DMS 273 (cell line): Measurements from ENCODE around the gene COPG2.
"Not testable (repeated sequence)": the region's sequence is repeated elsewhere in the genome, so short reads cannot be mapped to it uniquely, and the experiment has no call there.

Experiments
- DNase-seq: peaks from one replicate; lab custom pipeline; 2025; ENCODE audit not compliant: unreplicated experiment; lab: John Stamatoyannopoulos, UW

COPG2 gene

GRCh38 chr7:130668258-130669084, at the start of gene COPG2:
COPG2 (minus strand) TSS chr7:130668748; CDS start chr7:130668668, 80 bp downstream.
- DNase-seq: peak; percentile 97

GRCh38 chr7:130712416-130712815, 43.9 kb upstream of the COPG2 start:
- DNase-seq: no peak

- no peak for DNase-seq
Measured at GRCh38 chr7:130708766-130709165, 40.2 kb upstream of the COPG2 start.

- no peak for DNase-seq
Measured at GRCh38 chr7:130708001-130708400, 39.5 kb upstream of the COPG2 start.

DNA sequence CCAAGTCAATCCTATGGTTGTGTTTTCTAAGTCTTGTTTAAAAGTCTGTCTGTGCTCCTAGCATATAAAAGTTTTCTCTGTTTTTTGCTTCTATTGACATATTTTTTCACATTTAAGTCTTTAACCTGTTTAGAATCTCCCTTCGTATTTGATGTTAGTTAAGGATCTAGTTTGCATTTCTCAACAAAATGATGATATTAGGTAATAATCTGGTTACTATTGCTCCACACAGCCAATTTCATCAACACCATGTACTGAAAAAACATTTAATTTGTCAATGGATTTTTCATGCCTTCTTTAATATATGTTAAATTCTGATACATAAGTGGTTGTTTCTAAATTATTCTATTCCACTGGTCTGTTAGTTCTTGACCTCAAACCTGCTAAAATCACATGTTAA, 35.3 kb upstream of the COPG2 start:
- DNase-seq: no peak

- DNase-seq: no peak
Measured at GRCh38 chr7:130701650-130702049, 33.1 kb upstream of the COPG2 start.

DNA sequence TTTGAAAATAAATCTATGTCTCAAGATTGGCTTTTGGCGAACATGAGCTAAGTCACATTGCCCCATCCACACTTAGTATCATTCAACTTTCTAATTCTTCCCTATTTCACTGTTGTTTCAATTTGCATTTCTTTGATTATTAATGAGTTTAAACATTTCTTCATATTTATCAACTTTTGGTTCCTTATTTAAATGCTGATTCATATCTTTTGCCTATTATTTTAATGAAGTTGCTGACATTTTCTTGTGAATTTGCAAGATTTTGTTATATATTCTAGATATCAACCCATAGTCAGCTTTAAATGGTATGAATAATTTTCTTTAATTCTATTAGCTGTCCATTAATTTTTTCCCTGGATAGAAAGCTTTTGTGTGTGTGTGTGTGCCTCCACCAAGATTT, 32.2 kb upstream of the COPG2 start:
- DNase-seq: no peak

GRCh38 chr7:130699686-130700085, 31.1 kb upstream of the COPG2 start:
- no peak for DNase-seq

GRCh38 chr7:130697820-130698219, 29.3 kb upstream of the COPG2 start:
- no peak for DNase-seq

DNA sequence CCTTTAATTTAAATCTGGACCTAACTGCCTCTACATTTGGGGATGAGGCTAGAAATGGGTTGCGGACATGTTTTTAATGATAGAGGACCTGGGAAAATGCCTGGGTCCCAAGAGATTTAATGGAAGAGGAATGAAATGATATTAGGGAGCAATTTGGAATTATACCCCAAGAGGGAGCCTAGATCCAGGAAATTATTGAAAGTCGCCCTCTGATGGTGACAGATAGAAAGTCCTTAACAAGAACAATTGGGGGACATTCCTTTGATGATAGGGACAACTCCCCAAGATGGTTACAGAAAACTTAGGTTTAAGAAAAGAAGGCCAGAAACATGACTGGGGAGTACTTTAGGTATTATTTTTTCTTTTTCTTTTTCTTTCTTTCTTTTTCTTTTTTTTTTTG, 27.3 kb upstream of the COPG2 start:
- peak; percentile 80 for DNase-seq

GRCh38 chr7:130692396-130692795, 23.8 kb upstream of the COPG2 start:
- not testable (repeated sequence) for DNase-seq

DNA sequence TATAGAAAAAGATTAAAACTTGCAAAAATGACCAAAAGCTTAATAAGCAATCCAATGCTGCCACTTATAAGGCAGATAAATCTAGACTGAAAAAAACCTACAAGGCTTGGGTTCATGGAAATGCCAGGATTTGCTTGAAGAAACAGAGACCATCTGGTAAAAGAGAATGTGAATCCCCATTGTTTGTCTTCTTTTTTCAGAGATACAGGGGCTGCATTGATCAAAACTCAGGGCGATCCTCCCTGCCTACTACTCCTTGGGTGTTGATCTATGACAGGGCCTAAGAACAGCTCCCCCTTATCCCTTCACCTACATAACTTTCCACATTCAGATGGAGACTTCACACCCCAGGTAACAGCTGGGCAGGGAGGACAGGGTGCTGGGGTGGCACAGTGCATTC, 21.1 kb upstream of the COPG2 start:
- no peak for DNase-seq

- DNase-seq: no peak
Measured at GRCh38 chr7:130683026-130683425, 14.5 kb upstream of the COPG2 start.

DNA sequence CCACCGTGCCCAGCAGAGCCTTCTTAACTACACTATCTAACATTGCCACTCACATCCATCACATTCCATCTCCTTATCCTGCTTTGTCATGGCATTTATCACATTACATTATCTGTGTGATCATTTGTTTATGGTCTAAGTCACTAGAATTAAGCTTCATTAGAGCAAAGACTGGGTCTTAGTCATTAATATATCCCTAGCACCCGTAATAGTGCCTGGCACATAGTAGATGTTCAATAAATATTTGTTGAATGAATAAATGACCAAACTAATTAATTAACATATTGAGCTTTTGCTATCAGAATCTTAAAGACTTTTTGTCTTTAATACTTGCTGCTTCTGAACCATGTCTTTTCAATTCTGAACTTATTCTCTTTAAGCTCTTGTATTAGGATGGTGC, 5.9 kb upstream of the COPG2 start:
- DNase-seq: no peak

GRCh38 chr7:130673066-130673465, 4.5 kb upstream of the COPG2 start:
- DNase-seq: no peak

GRCh38 chr7:130672146-130672545, 3.6 kb upstream of the COPG2 start:
- DNase-seq: no peak

DNA sequence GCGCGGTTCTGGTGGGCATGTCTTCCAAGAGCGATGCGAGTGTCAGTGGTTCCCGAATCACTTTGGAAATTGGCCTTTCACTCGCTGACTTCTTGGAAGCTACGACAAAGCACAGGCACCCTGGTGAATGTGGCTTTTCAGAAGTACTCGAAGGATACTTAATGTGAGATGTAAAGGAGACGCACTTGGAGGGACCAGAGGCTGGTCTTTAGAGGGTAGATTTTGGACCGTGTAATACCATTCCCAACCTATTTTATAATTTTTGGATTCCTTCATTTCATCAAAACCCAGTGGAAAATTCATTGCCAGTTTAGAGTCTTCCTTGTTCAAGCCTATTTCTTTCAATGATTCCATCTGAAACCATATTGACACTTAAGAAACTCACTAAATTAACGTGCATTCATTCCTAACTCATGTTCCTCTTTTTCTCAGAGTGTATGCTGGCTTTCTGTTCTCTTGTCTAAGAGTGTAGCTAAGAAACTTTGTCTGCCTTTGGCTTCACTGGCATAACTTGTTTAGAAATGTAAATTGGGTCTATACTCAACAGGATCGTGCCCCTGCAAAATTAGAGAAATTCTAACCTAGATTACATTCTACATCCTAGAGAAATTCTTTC, 645 bp upstream of the COPG2 start:
- DNase-seq: peak; percentile 74

DNA sequence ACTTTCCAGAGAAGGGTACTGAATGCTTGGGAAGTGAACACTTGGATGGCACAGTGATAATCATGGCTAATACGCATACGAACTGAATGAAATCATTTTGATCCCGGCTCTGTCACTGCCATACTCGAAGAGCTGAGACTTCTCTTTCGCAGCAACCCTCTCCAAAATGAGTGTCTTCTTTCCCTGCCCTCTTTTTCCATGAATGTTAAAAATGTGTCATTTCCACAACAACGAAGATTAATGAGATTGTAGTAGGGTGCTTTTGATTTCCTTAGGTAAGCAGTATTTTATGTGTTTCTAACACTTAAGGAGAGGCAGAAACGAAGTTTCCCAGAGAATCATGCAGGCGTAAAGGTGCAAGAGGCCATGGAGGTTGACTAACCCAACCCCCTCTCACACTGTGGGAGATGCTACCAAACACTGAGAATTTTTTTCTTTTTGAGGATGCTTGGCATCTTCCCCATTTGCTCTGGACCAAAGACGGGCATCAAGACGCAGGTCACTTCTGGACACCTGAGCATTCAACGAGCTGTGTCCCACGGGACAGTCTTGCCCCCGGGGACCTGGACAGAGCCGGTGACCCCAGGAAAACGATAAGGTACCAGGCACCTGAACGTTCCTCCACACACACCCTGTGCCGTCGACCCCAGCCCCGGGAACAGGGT, 823 bp downstream of the COPG2 start:
- DNase-seq: peak; percentile 62

- DNase-seq: no peak
Measured at GRCh38 chr7:130662426-130662825, 6.1 kb downstream of the COPG2 start.

- DNase-seq: no peak
Measured at GRCh38 chr7:130655286-130655685, 13.3 kb downstream of the COPG2 start.

DNA sequence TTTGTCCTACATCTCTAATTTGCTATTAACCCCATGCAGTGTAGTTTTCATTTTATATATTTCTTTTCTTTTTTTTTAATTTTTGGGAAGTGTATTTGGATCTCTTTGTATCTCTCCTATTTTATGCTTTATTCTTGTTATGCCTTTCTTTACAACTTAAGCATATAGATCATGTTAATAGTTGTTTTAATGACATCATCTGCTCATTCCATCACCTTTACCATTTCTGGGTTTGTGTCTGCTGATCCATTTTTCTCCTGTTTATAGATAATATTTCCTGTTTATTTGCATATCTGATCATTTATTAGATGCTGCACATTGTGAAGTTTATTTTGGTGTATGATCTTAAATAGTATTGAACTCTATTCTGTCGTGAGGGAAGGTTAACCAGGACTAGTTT, 13.7 kb downstream of the COPG2 start:
- DNase-seq: no peak

GRCh38 chr7:130650611-130651120, 17.9 kb downstream of the COPG2 start:
- DNase-seq: peak; percentile 93
